Measurements from ENCODE around the gene LPCAT4.

The LPCAT4 gene

GRCh38 chr15:34365091-34365825 is 1.7 kb downstream of the LPCAT4 start:
- H3K4me3 ChIP-seq (ENCODE audit: low read depth, low read length) = peak overlapping the region; percentile 94
- TF ChIP-seq, protein P1, sequence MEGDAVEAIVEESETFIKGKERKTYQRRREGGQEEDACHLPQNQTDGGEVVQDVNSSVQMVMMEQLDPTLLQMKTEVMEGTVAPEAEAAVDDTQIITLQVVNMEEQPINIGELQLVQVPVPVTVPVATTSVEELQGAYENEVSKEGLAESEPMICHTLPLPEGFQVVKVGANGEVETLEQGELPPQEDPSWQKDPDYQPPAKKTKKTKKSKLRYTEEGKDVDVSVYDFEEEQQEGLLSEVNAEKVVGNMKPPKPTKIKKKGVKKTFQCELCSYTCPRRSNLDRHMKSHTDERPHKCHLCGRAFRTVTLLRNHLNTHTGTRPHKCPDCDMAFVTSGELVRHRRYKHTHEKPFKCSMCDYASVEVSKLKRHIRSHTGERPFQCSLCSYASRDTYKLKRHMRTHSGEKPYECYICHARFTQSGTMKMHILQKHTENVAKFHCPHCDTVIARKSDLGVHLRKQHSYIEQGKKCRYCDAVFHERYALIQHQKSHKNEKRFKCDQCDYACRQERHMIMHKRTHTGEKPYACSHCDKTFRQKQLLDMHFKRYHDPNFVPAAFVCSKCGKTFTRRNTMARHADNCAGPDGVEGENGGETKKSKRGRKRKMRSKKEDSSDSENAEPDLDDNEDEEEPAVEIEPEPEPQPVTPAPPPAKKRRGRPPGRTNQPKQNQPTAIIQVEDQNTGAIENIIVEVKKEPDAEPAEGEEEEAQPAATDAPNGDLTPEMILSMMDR (IDR thresholded peaks at IDR 0.05; ENCODE audit: low read depth, low read length, missing control alignments) = no peak
- in situ Hi-C loops (cut with HindIII; ENCODE audit: low sequenced_read_pairs) = no loop called here
- no peak for DNase-seq (ENCODE audit: low read depth)

DNA sequence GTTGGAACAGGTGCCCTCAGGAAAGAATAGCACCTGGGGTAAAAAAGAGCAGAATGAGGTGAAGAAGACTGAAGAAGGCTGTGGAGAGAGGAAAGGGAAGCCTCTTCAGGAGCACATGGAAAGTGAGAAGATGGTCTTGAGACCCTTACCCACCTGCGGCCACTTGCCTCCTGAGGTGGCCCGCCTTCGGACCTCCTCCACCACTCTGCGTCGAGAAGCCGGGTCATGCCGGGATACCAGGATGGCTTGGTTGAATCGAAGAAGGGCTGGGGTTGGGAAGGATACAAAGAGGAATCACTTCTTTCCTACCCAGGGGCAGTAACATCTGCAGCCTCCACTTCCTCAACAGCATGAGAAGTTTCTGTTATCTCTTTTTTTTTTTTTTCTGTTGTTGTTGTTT is 3.0 kb downstream of the LPCAT4 start:
- H3K4me3 ChIP-seq (ENCODE audit: low read depth, low read length) = no peak overlapping the region
- TF ChIP-seq, protein P1 (IDR thresholded peaks at IDR 0.05; ENCODE audit: low read depth, low read length, missing control alignments) = no peak
- in situ Hi-C loops (cut with HindIII; ENCODE audit: low sequenced_read_pairs) = no loop called here
- DNase-seq (ENCODE audit: low read depth) = no peak

- TF ChIP-seq, protein P1 (IDR thresholded peaks at IDR 0.05; ENCODE audit: low read depth, low read length, missing control alignments) = no peak
- no peak overlapping the region for H3K4me3 ChIP-seq (ENCODE audit: low read depth, low read length)
- in situ Hi-C loops (cut with HindIII; ENCODE audit: low sequenced_read_pairs) = no loop called here
- no peak for DNase-seq (ENCODE audit: low read depth)
Measured at GRCh38 chr15:34362047-34362773, 4.8 kb downstream of the LPCAT4 start.

DNA sequence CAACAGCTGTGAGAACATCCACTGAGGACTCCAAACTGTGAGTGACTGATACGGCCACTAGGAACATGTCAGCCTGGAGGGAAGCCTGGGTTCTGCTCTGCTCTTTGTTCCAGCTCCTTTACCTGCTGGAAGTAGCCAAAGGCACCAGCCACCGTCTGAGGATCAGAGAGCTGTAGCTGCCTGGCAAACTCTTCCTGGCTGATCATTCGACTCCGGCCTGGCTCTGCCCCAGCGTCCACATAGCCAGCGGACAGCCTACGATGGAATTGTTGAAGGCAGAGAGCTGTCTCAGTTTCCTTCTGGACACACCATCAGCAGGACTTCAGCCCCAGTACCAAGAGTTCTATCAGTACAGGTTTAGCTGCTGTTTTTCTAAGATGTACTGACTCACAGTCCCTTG is 5.7 kb downstream of the LPCAT4 start:
- H3K4me3 ChIP-seq (ENCODE audit: low read depth, low read length) = no peak overlapping the region
- TF ChIP-seq, protein P1 (IDR thresholded peaks at IDR 0.05; ENCODE audit: low read depth, low read length, missing control alignments) = no peak
- in situ Hi-C loops (cut with HindIII; ENCODE audit: low sequenced_read_pairs) = no loop called here
- no peak for DNase-seq (ENCODE audit: low read depth)

GRCh38 chr15:34360298-34360697 is 6.7 kb downstream of the LPCAT4 start:
- no peak overlapping the region for H3K4me3 ChIP-seq (ENCODE audit: low read depth, low read length)
- no peak for DNase-seq (ENCODE audit: low read depth)
- TF ChIP-seq, protein P1 (IDR thresholded peaks at IDR 0.05; ENCODE audit: low read depth, low read length, missing control alignments) = no peak
- in situ Hi-C loops (cut with HindIII; ENCODE audit: low sequenced_read_pairs) = no loop called here

DNA sequence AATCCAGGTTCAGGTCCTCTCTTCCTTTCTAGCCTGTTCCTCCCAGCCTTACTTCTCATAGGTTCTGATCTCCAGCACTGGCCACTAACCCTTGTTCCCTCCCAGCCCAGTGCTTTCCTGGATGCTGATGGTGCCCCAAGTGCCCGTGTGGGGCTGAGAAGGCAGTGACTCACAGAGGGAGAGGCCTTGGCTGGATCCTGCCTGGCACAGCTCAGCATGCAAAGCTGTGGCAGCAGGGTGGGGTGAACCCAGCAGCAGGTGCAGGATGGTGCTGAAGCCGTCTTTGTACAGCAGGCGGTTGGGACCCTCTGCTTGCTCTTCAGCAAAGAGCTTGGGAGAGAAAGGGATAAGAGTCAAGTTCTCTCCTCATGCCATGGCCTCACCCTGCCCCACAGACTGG is 7.6 kb downstream of the LPCAT4 start:
- no peak overlapping the region for H3K4me3 ChIP-seq (ENCODE audit: low read depth, low read length)
- DNase-seq (ENCODE audit: low read depth) = no peak
- TF ChIP-seq, protein P1 (IDR thresholded peaks at IDR 0.05; ENCODE audit: low read depth, low read length, missing control alignments) = no peak
- in situ Hi-C loops (cut with HindIII; ENCODE audit: low sequenced_read_pairs) = no loop called here
